HG03342 (cell line): ENCODE results near the gene TEPSIN.

Source experiments
- ATAC-seq: cut with Tn5 transposase; IDR thresholded peaks from one replicate; pipeline ENCODE4 v1.9.1; 2021; ENCODE audit warnings: mild to moderate bottlenecking, moderate library complexity; ENCODE audit not compliant: unreplicated experiment

Gene TEPSIN

DNA sequence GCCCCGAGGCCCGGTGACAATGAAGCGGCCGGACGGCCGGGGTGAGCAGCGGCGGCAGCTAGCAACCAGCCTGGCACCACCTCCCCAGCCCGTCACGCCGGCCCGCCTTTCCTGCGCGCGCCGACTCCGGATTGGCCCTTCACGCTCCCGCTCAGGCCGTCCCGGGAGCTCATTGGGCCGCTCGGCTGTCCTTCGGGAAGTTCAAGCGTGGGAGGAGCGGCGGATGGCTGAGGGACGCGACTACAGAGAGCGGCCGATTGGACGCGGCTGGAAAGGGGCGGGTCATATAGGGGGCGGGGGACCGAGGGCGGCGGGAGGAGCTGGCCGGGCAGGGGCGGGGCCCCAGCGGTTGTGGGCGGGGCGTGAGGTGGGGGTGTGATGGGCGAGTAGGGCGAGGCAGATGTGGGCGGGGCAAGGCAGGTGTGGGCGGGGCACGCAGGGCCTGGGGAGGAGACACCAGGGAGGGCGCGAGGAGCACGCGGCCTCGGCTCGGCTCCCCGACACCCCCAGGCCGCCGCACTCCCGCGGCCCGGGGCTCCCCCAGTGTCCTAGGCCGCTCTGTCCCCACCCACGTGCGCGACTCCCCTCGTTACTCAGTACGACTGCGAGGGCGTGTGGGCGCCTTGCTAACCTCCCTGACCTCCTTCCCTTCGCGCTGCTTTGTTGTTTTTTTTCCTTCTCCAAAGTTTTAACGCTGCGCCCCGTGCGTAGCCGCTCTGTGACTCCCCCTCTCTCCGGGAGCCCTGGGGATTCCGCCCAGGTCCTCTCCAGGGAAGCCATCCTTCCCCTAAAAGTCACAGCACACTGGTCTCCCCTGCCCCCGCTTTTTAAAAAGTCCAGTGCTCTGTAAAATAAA, 15.7 kb downstream of the TEPSIN start, which contains the start of gene CEP131:
TSS of gene CEP131 (minus strand) at position 60 of the 856 bp plus-strand sequence. CDS start 2,909 bp downstream, outside the sequence.
- peak; percentile 96 for ATAC-seq

DNA sequence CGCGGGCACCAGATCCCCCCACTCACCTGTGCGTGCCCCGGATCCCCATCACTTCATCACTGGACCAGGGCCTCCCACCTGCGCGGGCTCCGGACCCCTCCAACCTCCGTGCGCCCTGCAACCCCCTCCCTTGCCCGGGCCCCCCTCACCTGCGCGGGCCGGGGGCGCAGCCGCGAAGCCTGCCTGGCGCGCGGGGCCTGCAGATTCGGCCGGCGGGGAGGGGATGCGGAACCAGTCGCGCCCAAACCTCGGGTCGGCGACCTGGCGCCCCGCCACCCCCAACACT, 16.3 kb downstream of the TEPSIN start:
- ATAC-seq = peak; percentile 9

DNA sequence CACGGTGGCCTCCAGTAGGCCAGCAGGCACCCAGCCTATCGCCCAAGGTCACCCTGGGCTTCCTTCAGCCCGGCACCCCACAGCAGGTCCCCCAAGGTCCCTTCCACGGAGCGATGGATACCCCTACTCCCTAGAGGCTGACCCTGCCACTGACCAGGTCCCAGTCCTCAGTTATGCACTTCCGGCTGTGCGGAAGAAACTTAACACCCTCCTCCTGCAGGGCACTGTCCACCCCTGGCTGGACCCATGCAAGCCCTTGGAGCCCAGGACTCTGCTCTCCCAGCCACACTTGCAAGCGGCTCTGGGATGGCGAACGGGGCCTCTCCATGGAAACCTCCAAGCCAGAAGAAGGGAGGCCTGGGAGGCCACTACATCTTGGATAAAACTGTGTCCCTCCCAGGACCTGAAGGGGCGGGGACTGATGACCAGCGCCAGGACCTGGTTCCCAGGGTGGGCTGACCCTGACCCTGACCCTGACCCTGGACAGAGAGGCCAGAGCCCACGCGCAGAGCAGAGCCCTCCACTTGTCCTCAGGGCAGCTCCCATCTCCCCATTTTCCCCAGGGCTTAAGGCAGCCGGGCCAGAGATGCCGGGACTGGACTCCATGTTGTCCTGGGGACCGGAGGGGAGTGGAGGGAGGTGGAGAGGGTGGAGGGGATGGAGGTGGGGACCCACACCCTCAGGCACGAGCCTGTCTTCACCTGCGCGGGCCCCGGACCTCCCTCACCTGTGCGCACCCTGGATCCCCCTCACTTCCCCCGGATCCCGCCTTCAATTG, 16.8 kb downstream of the TEPSIN start:
- ATAC-seq = no peak

DNA sequence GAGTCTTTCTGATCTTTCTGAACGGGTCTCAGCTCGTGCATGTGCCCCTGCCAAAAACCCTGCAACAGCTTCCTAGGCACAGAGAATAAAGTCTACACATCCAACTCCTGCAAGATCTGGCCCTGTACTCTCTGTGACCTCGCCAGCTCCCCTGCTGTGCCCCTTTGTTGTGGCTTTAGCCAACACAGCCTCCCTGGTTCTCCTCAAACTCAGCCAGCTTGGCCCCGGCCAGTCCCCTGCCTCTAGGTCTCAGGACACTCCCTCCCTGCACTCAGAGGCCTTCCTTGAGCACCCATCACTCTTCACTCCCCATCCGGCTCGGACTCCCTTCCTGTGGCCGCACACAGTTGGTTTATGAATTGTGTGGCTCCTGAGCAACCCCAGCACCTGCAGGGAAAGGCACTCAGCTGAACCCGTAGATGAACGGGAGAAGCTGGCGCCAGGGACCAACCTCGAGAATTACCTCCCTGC, 17.4 kb downstream of the TEPSIN start:
- ATAC-seq = no peak

DNA sequence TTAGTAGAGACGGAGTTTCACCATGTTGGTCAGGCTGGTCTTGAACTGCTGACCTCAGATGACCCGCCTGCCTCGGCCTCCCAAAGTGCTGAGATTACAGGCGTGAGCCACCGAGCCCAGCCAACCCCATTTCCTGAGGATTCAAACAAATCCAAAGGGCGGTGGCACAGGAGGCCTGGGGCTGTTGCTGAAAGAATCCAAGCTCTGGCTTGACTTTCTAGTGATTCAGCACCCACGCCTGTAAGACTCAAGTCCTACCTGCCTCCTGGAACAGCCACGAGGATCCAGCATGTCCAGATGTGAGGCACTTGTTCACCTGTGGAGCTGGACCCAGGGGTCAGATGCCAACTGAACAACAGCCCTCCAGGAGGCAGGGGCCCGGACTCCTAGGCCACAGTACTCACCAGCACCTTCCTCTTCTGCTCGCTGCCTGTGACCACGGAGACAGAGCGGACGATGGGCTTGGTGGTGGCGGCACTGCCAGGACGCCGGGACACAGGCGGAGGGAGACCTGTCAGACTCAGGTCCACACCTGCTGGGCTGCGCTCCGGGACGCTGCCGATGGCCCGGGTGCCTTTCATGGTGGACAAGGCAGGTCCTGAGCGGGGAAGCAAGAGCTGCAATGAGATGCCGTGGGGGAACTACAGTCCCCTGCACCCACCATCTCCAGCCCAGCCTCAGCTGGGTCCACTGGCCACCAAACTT, 19.2 kb downstream of the TEPSIN start:
- no peak for ATAC-seq

DNA sequence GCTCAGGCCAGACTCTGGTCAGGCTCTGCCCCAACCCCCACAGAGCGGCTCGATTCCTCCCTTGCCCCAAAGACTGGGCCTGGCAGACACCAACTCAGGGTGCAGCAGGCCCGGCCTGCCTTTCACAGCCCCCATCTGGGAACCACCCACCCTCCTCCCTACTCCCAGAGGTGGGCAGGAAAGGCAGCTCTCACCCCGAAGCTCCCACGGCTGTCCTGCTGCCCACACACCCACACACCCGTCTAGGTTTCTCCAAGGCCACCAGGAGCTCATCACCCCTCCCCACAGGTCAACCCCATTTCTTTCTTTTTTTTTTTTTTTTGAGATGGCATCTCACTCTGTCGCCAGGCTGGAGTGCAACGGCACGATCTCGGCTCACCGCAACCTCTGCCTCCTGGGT, 19.9 kb downstream of the TEPSIN start:
- no peak for ATAC-seq

GRCh38 chr17:81218459-81218858, 20.4 kb downstream of the TEPSIN start:
- no peak for ATAC-seq

DNA sequence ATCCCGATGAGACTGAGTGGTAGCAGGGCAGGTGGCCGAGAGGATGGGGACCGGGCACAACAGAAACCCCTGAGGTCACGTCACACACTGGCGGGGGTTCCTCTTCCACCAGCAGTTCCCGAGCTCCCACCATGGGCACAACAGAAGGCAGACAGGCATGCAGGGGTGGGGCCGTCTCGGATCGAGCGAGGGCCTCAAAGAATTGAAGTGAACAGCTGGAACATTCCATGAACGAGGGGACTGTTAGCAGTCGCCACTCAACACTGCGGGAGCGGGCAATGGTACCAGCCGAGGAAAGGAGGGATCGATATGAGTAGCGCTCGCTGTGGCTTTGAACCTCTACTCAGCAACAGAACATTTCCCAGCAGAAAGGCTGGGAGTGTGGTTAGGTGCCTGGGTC, 21.4 kb downstream of the TEPSIN start:
- ATAC-seq = no peak

DNA sequence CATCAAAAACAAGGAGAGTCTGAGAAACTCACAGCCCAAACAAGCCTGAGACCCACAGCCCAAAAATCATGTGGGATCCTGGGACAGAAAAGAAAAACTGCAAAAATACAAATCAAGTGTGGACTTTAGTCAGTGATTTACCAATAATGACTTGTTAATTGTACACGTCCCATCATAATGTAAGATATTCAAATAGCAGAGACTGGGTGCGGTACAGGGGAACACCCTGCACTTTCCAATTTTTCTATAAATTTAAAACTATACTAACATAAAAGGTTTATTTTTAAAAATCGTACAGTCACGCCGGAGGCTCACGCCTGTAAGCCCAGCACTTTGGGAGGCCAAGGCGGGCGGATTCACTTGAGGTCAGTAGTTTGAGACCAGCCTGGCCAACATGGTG, 24.9 kb downstream of the TEPSIN start:
- ATAC-seq = no peak

DNA sequence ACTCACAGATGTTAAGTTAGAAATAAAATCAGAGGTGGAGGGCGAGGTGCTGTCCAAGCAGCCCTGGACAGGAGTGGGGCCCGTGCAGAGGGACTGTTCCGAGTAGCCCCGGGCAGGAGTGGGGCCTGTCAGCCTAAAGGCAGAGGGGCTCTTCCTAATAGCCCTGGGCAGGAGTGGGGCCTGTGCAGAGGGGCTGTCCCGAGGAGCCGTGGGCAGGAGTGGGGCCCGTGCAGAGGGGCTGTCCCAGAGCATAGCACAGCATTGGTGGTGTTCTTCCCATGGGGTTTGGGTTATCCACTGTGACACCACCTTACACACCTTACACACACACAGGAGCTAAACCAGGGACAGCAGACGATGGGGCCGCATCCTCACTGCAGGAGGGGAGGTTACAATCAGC, 26.5 kb downstream of the TEPSIN start:
- no peak for ATAC-seq

DNA sequence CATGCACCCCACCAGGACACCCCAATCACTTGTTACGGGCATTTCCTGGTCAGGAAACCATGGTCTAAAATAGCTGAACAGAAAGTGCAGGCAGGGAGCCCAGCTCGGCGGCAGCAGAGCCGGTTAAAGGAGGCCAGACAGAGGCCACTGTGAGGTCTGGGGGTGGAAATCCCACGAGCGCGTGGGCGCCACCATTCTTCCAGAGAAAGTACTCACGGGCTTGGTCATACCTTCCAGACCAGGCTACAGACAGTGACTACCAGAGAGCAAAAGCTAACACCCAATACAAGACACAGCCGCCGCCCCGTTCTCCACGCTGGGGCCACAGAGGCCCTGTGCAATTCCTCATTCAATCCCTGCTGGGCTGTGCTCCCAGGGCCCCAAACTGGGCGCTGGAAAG, 28.0 kb downstream of the TEPSIN start:
- no peak for ATAC-seq

DNA sequence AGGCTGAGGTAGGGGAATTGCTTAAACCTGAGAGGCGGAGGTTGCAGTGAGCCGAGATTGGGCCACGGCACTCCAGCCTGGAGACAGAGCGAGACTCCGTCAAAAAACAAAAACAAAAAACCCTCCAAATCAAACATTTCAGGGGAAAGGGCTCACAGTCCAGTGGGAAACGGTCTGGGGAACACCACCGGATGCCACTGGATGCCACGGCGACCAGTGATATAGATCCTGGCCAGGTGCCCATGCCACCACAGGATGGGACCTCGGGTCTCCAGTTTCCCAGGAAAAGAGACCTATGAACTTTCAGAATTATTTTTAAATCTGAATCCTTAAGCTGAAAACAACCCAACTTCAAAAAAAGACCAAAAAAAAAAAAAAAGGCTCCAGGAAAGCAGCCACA, 28.4 kb downstream of the TEPSIN start:
- no peak for ATAC-seq

DNA sequence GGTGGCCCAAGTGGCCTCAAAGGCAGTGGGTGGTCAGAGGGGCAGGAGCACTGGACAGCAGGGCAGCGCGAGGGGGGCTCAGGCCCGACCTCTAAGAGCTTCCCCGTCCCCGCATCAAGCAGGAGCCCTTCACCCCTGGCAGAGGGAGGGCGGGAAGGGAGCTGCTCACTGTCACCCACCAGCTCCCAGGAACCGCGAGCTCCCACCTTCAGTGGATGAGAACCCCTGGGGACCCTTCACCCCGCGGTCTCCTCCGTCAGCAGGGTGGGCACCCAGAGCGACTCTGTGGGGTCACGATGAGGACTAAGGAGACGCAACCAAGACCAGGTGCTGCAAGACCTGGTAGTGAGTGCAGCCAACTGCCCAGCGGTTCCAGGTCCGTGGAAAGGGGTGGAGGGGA, 29.7 kb downstream of the TEPSIN start:
- ATAC-seq = no peak

DNA sequence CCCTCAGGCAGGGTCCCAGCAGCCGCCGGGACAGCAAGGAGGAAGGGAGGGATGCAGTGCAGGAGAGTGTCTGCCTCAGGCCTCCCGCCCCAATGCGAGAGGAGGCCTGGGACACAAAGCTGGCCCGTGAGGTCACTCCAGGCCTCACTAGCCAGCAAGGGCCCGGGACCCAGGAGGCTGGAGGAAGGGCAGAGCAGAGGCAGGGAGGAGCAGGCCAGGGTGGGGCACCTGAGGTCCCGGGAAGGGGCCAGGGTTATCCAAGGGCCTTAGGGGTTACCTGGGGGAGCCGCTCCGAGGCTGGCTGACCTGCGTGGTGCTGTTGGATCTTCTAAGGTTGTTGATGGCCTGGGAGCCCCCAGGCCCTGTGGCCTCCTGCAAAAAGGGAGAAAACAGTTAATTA, 30.2 kb downstream of the TEPSIN start:
- ATAC-seq = no peak

- no peak for ATAC-seq
Observed at GRCh38 chr17:81207610-81208581, 31.0 kb downstream of the TEPSIN start.

DNA sequence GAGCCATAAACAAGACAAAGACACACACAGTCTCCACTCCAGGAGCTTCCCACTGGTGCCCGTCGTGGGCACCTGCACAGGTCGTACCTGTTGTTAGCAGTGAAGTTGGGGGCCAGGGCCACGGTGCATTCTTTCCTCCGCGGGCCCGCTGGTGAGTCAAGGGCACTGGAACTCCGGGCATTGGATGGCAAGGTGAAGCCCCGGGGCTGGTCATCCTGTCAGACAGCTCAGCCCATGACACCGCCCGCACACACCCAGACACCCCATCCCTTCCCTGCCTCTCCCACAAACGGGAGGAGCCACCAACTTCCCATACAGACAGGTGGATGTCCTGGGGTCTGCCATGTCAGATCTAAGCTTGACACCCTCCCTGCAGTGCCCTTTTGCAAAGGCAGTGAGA, 32.2 kb downstream of the TEPSIN start:
- ATAC-seq = no peak

GRCh38 chr17:81206166-81206565, 32.7 kb downstream of the TEPSIN start:
- no peak for ATAC-seq

- no peak for ATAC-seq
Observed at GRCh38 chr17:81204578-81204977, 34.3 kb downstream of the TEPSIN start.

GRCh38 chr17:81203136-81203535, 35.7 kb downstream of the TEPSIN start:
- no peak for ATAC-seq

DNA sequence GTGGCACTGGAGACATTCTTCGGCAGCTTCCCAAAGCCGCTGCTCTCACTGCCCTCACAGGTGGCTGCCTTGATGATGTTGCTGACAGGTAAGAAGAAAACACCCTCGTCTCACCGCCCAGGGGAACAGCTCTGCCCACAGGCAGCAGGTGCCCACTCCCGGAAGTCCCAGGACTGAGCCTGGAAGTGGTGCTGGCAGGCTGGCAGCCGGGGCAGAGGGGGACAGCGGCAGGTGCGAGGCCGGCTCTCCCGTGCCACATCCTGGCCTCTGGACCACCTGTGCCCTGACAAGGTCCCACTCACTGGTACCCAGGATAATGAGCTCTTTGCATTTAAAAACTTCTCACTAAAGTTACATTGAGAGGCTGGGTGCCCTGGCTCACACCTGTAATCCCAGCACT, 36.5 kb downstream of the TEPSIN start:
- ATAC-seq = no peak
